Neural cell (in vitro differentiated cells): Measurements from ENCODE around the gene S100B. TPM values are rescaled to one million over a fixed set of nuclear protein-coding genes. Genes with fewer than 3 reads are reported as not detected.

ENCODE experiments used
- H2AFZ ChIP-seq: fragments of 200-600, 300-800 bp; sonication (generic), shearing (Covaris generic); 2 replicates; pipeline ENCODE4 v1.6.0; 2014; ENCODE audit warnings: low read depth, mild to moderate bottlenecking, antibody characterized with exemption, low read length, moderate library complexity
- H3F3A ChIP-seq: fragments of 200-600 bp; shearing (Covaris generic); 2 replicates; pipeline ENCODE4 v1.6.1; 2016; ENCODE audit warnings: mild to moderate bottlenecking, moderate library complexity, mixed read lengths, antibody characterized with exemption, low read length; ENCODE audit not compliant: insufficient read depth, poor library complexity, severe bottlenecking
- H3K27ac ChIP-seq: fragments of 200-600, 300-800 bp; sonication (generic), shearing (Covaris generic); 2 replicates; pipeline ENCODE4 v1.5.1; 2014; ENCODE audit warnings: mild to moderate bottlenecking, low read length, moderate library complexity
- H3K27me3 ChIP-seq: fragments of 300-800, 200-600 bp; sonication (generic), shearing (Covaris generic); 2 replicates; pipeline ENCODE4 v1.6.0; 2014; ENCODE audit warnings: mild to moderate bottlenecking, low read depth, low read length, moderate library complexity; ENCODE audit not compliant: insufficient read depth
- H3K36me3 ChIP-seq: fragments of 300-800, 200-600 bp; sonication (generic), shearing (Covaris generic); 2 replicates; pipeline ENCODE4 v1.5.1; 2014; ENCODE audit warnings: mild to moderate bottlenecking, antibody characterized with exemption, low read length, moderate library complexity; ENCODE audit not compliant: insufficient read depth
- H3K4me2 ChIP-seq: fragments of 300-800, 200-600 bp; sonication (generic), shearing (Covaris generic); 2 replicates; pipeline ENCODE4 v1.6.0; 2014; ENCODE audit warnings: mild to moderate bottlenecking, low read length
- H3K4me3 ChIP-seq: fragments of 300-800, 200-600 bp; sonication (generic), shearing (Covaris generic); 2 replicates; pipeline ENCODE4 v1.5.1; 2014; ENCODE audit warnings: mild to moderate bottlenecking, low read length, moderate library complexity
- H3K79me2 ChIP-seq: fragments of 200-600 bp; shearing (Covaris generic); replicated peaks from 2 replicates; pipeline ENCODE4 v1.6.0; 2014; ENCODE audit warnings: mild to moderate bottlenecking, low read length, moderate library complexity; ENCODE audit not compliant: insufficient read depth
- H3K9ac ChIP-seq: fragments of 300-800, 200-600 bp; sonication (generic), shearing (Covaris generic); 2 replicates; pipeline ENCODE4 v1.6.1; 2016; ENCODE audit warnings: mild to moderate bottlenecking, low read length, mixed read lengths
- H3K9me2 ChIP-seq: fragments of 200-600 bp; shearing (Covaris generic); 2 replicates; pipeline ENCODE4 v1.6.1; 2016; ENCODE audit warnings: mild to moderate bottlenecking, low read length, mixed read lengths; ENCODE audit not compliant: insufficient read depth
- H3K9me3 ChIP-seq: fragments of 200-600, 300-800 bp; sonication (generic), shearing (Covaris generic); 2 replicates; pipeline ENCODE4 v1.6.1; 2016; ENCODE audit warnings: mild to moderate bottlenecking, mixed run types, low read length, moderate library complexity, mixed read lengths
- H4K20me1 ChIP-seq: fragments of 200-600 bp; shearing (Covaris generic); 2 replicates; pipeline ENCODE4 v1.6.1; 2016; ENCODE audit warnings: mild to moderate bottlenecking, mixed run types; ENCODE audit not compliant: insufficient read depth
- CTCF ChIP-seq: fragments of 450-650 bp; IDR thresholded peaks from 2 replicates; pipeline ENCODE4 v1.5.1; 2014; ENCODE audit warnings: antibody characterized with exemption, mild to moderate bottlenecking, moderate library complexity; ENCODE audit not compliant: poor library complexity, severe bottlenecking
- EP300 ChIP-seq: fragments of 450-650 bp; conservative IDR thresholded peaks from 2 replicates; pipeline ENCODE4 v1.6.1; 2014; ENCODE audit warnings: antibody characterized with exemption, mild to moderate bottlenecking, moderate library complexity; ENCODE audit not compliant: poor library complexity, severe bottlenecking
- EZH2 ChIP-seq: fragments of 200-600, 300-800 bp; shearing (Covaris generic), sonication (generic); IDR thresholded peaks from 2 replicates; pipeline ENCODE4 v1.6.1; 2014; ENCODE audit warnings: antibody characterized with exemption, low read length, borderline replicate concordance, mild to moderate bottlenecking; ENCODE audit not compliant: insufficient read depth, poor library complexity, severe bottlenecking
- MXI1 ChIP-seq: fragments of 450-650 bp; conservative IDR thresholded peaks from 2 replicates; pipeline ENCODE4 v1.6.1; 2014; ENCODE audit warnings: antibody characterized with exemption, mild to moderate bottlenecking; ENCODE audit not compliant: poor library complexity, severe bottlenecking
- POLR2AphosphoS5 ChIP-seq: IDR thresholded peaks from 2 replicates; pipeline ENCODE4 v1.6.1; 2012
- RAD21 ChIP-seq: fragments of 450-650 bp; conservative IDR thresholded peaks from 2 replicates; pipeline ENCODE4 v1.6.1; 2014; ENCODE audit warnings: antibody characterized with exemption, mild to moderate bottlenecking, moderate library complexity
- REST ChIP-seq: IDR thresholded peaks from 2 replicates; pipeline ENCODE4 v1.6.1; 2012; ENCODE audit warnings: borderline replicate concordance
- SMC3 ChIP-seq: fragments of 450-650 bp; conservative IDR thresholded peaks from 2 replicates; pipeline ENCODE4 v1.6.1; 2014; ENCODE audit warnings: antibody characterized with exemption, mild to moderate bottlenecking, moderate library complexity; ENCODE audit not compliant: poor library complexity
- TAF1 ChIP-seq: IDR thresholded peaks from 2 replicates; pipeline ENCODE4 v1.6.1; 2012; ENCODE audit warnings: low read depth
- polyA plus RNA-seq: library from polyadenylated mRNA; depleted of rRNA; stranded (reverse); fragments of >200 nt; gene quantifications from 2 replicates; pipeline ENCODE4 v1.2.3, GENCODE V29; 2014

The S100B gene
- polyA plus RNA-seq, 1 donor from 2014 or later, result 1.4 TPM

GRCh38 chr21:46570119-46570518, 34.8 kb downstream of the S100B start:
- Histone ChIP-seq H3K9ac (no peak overlapping the region), H3K27ac (no peak overlapping the region), H3K9me3 (peaks cover 4% of the 10 kb centered on the region), H3K79me2 (no peaks in the 10 kb centered on the region), H3K4me2 (no peak overlapping the region), H2AFZ (no peak overlapping the region), H3K4me3 (no peak overlapping the region), H3K9me2 (no peaks in the 10 kb centered on the region), H4K20me1 (no peaks in the 10 kb centered on the region), H3F3A (no peaks in the 10 kb centered on the region), H3K36me3 (peaks cover 25% of the 10 kb centered on the region), H3K27me3 (no peaks in the 10 kb centered on the region)
- TF ChIP-seq MXI1 (no peak), TAF1 (no peak), SMC3 (no peak), EP300 (no peak), RAD21 (no peak), EZH2 (no peak), CTCF (no peak), POLR2AphosphoS5 (no peak), REST (no peak)

- Histone ChIP-seq H3K4me2 (no peak overlapping the region), H3F3A (no peaks in the 10 kb centered on the region), H3K9me3 (peaks cover 4% of the 10 kb centered on the region), H3K79me2 (no peaks in the 10 kb centered on the region), H4K20me1 (no peaks in the 10 kb centered on the region), H2AFZ (no peak overlapping the region), H3K36me3 (peaks cover 25% of the 10 kb centered on the region), H3K27ac (no peak overlapping the region), H3K9me2 (no peaks in the 10 kb centered on the region), H3K9ac (no peak overlapping the region), H3K27me3 (no peaks in the 10 kb centered on the region), H3K4me3 (no peak overlapping the region)
- TF ChIP-seq RAD21 (no peak), EP300 (no peak), POLR2AphosphoS5 (no peak)
These were observed 35.8 kb downstream of the S100B start for GRCh38 chr21:46569081-46569480.

- Histone ChIP-seq H3F3A (no peaks in the 10 kb centered on the region), H3K27me3 (no peaks in the 10 kb centered on the region), H3K9ac (no peak overlapping the region), H3K36me3 (peaks cover 25% of the 10 kb centered on the region), H3K9me2 (no peaks in the 10 kb centered on the region), H3K79me2 (no peaks in the 10 kb centered on the region), H3K4me2 (no peak overlapping the region), H3K27ac (no peak overlapping the region), H2AFZ (no peak overlapping the region), H4K20me1 (no peaks in the 10 kb centered on the region), H3K9me3 (peaks cover 4% of the 10 kb centered on the region), H3K4me3 (no peak overlapping the region)
- TF ChIP-seq EP300 (no peak), RAD21 (no peak)
These were observed 36.3 kb downstream of the S100B start for GRCh38 chr21:46568562-46568961.
